SK-N-SH (cell line): ENCODE results near the gene SULT1C2. TPM values are rescaled to one million over a fixed set of nuclear protein-coding genes. Genes with fewer than 3 reads are reported as not detected.

ENCODE experiments used
- CTCF ChIA-PET: fragments of 300-600, 350-600 bp; formaldehyde crosslinking; extraction: SDS; loops from one replicate; lab custom pipeline; 2021; lab: Yijun Ruan, JAX
- POLR2A ChIA-PET: fragments of 350-600 bp; sonication (Branson Sonifier 250); formaldehyde crosslinking; extraction: SDS; loops from one replicate; lab custom pipeline; 2020; ENCODE audit warnings: antibody characterized with exemption, inconsistent platforms; lab: Yijun Ruan, JAX
- DNase-seq: peaks from one replicate; pipeline ENCODE4 v3.0.0; 2012
- H2AFZ ChIP-seq: fragments of 200-600 bp; sonication (generic); 2 replicates; pipeline ENCODE4 v1.8.1; 2016; ENCODE audit warnings: antibody characterized with exemption, mild to moderate bottlenecking, low read depth
- H3F3A ChIP-seq: fragments of 200-600 bp; sonication (generic); replicated peaks from 2 replicates; pipeline ENCODE3; 2016; ENCODE audit warnings: antibody characterized with exemption, mild to moderate bottlenecking; ENCODE audit not compliant: insufficient read depth
- H3K27ac ChIP-seq, 2 experiments: fragments of 200-500 bp in 1 of 2; fragments of 200-600 bp in 1 of 2; sonication (Bioruptor generic) in 1 of 2; sonication (generic), shearing (Covaris generic) in 1 of 2; 2 replicates each; pipeline versions ENCODE4 v1.5.1 to v1.6.1; 2014 to 2016; ENCODE audit warnings: low read depth in 2 of 2, inconsistent platforms in 1 of 2, low read length in 1 of 2, mild to moderate bottlenecking in 1 of 2, mixed read lengths in 1 of 2
- H3K27me3 ChIP-seq: fragments of 200-600 bp; sonication (generic), shearing (Covaris generic); 2 replicates; pipeline ENCODE4 v1.6.1; 2016; ENCODE audit warnings: mixed run types; ENCODE audit not compliant: insufficient read depth
- H3K36me3 ChIP-seq, 2 experiments: fragments of 200-500 bp in 1 of 2; fragments of 200-600 bp in 1 of 2; sonication (Bioruptor generic) in 1 of 2; sonication (generic) in 1 of 2; replicated peaks in 1 of 2; 2 replicates each; pipeline versions ENCODE3 to v1.5.1; 2014 to 2016; ENCODE audit warnings: low read length in 1 of 2, mild to moderate bottlenecking in 1 of 2; ENCODE audit not compliant: insufficient read depth in 2 of 2, control insufficient read depth in 1 of 2
- H3K4me1 ChIP-seq, 2 experiments: fragments of 200-500 bp in 1 of 2; fragments of 200-600 bp in 1 of 2; sonication (Bioruptor generic) in 1 of 2; sonication (generic), shearing (Covaris generic) in 1 of 2; 2 replicates each; pipeline versions ENCODE4 v1.5.1 to v1.6.1; 2014 to 2016; ENCODE audit warnings: low read depth in 1 of 2, low read length in 1 of 2, mixed run types in 1 of 2; ENCODE audit not compliant: insufficient read depth in 2 of 2, control insufficient read depth in 1 of 2
- H3K4me2 ChIP-seq: fragments of 200-600 bp; sonication (generic), shearing (Covaris generic); 2 replicates; pipeline ENCODE4 v1.6.1; 2017; ENCODE audit warnings: mixed run types
- H3K4me3 ChIP-seq, 2 experiments: fragments of 200-500 bp in 1 of 2; fragments of 200-600 bp in 1 of 2; sonication (Bioruptor generic) in 1 of 2; sonication (generic), shearing (Covaris generic) in 1 of 2; 2 replicates each; pipeline versions ENCODE4 v1.5.1 to v1.8.1; 2014 to 2016; ENCODE audit warnings: low read depth in 2 of 2, inconsistent platforms in 1 of 2, low read length in 1 of 2, mild to moderate bottlenecking in 1 of 2, mixed read lengths in 1 of 2, moderate library complexity in 1 of 2
- H3K79me2 ChIP-seq: fragments of 200-600 bp; sonication (generic); 2 replicates; pipeline ENCODE4 v1.8.1; 2017; ENCODE audit warnings: mild to moderate bottlenecking; ENCODE audit not compliant: insufficient read depth
- H3K9ac ChIP-seq: fragments of 200-600 bp; sonication (generic); 2 replicates; pipeline ENCODE4 v1.6.1; 2017; ENCODE audit warnings: mixed run types
- H3K9me2 ChIP-seq: fragments of 200-600 bp; sonication (generic); 2 replicates; pipeline ENCODE4 v1.6.1; 2017; ENCODE audit warnings: mixed run types
- H3K9me3 ChIP-seq: fragments of 200-600 bp; sonication (generic); 2 replicates; pipeline ENCODE4 v1.6.1; 2017; ENCODE audit warnings: mixed run types, mild to moderate bottlenecking, moderate library complexity
- H4K20me1 ChIP-seq: fragments of 200-600 bp; sonication (generic); 2 replicates; pipeline ENCODE4 v1.6.1; 2017; ENCODE audit warnings: mild to moderate bottlenecking, mixed run types; ENCODE audit not compliant: insufficient read depth
- CHD2 ChIP-seq: fragments of 150-350 bp; IDR thresholded peaks from 2 replicates; pipeline ENCODE4 v1.6.1; 2018; ENCODE audit warnings: low read length; ENCODE audit not compliant: partially characterized antibody
- ELF1 ChIP-seq: IDR thresholded peaks from 2 replicates; pipeline ENCODE4 v1.4.0; 2012
- FOXJ3 ChIP-seq: sonication (generic); formaldehyde crosslinking; IDR thresholded peaks from 2 replicates; pipeline ENCODE4 v1.5.1; 2020; ENCODE audit warnings: mild to moderate bottlenecking, missing genetic modification reagents
- FOXM1 ChIP-seq: IDR thresholded peaks from 2 replicates; pipeline ENCODE4 v1.4.0; 2012; ENCODE audit warnings: low read depth, mild to moderate bottlenecking
- JUND ChIP-seq: IDR thresholded peaks from 2 replicates; pipeline ENCODE4 v1.4.0; 2012
- MXI1 ChIP-seq: IDR thresholded peaks from 2 replicates; pipeline ENCODE4 v1.6.1; 2012; ENCODE audit warnings: mild to moderate bottlenecking, low read depth, low read length, improper control_type of control experiment
- NFIC ChIP-seq: IDR thresholded peaks from 2 replicates; pipeline ENCODE4 v1.4.0; 2012; ENCODE audit warnings: borderline replicate concordance
- POLR2AphosphoS5 ChIP-seq: IDR thresholded peaks from 2 replicates; pipeline ENCODE4 v1.6.1; 2012; ENCODE audit warnings: low read depth, low read length
- RAD21 ChIP-seq: IDR thresholded peaks from 2 replicates; pipeline ENCODE4 v1.6.1; 2012; ENCODE audit warnings: mild to moderate bottlenecking, low read length
- RCOR1 ChIP-seq: fragments of 150-350 bp; IDR thresholded peaks from 2 replicates; pipeline ENCODE4 v1.6.1; 2017; ENCODE audit warnings: antibody characterized with exemption, low read length
- RFX5 ChIP-seq: IDR thresholded peaks from 2 replicates; pipeline ENCODE4 v1.6.1; 2012; ENCODE audit warnings: mild to moderate bottlenecking, improper control_type of control experiment, low read length
- RXRA ChIP-seq: IDR thresholded peaks from 2 replicates; pipeline ENCODE4 v1.4.0; 2012; ENCODE audit warnings: low read depth, mild to moderate bottlenecking, borderline replicate concordance
- SIN3A ChIP-seq: IDR thresholded peaks from 2 replicates; pipeline ENCODE4 v1.6.1; 2012; ENCODE audit warnings: low read depth, mild to moderate bottlenecking, low read length, moderate library complexity, borderline replicate concordance
- SMC3 ChIP-seq: IDR thresholded peaks from 2 replicates; pipeline ENCODE4 v1.6.1; 2012; ENCODE audit warnings: low read depth, low read length, improper control_type of control experiment
- TCF12 ChIP-seq: IDR thresholded peaks from 2 replicates; pipeline ENCODE4 v1.4.0; 2012
- YY1 ChIP-seq: IDR thresholded peaks from 2 replicates; pipeline ENCODE4 v1.4.0; 2012; ENCODE audit warnings: low read depth, mild to moderate bottlenecking
- WGBS: methylation state at CpG from one replicate; pipeline ENCODE4 v1.1.6; 2017; ENCODE audit warnings: low lambda C conversion rate; 5-methylcytosine and 5-hydroxymethylcytosine counted together
- polyA plus RNA-seq, 3 experiments: library from polyadenylated mRNA; depleted of rRNA; stranded (reverse); fragments of >200 nt; gene quantifications; 2 replicates each; pipeline ENCODE4 v1.2.3, GENCODE V29; 2012
- TF ChIP-seq, protein P1 (sequence below): fragments of 150-350 bp; IDR thresholded peaks from 2 replicates; pipeline ENCODE4 v1.6.1; 2016; ENCODE audit warnings: mild to moderate bottlenecking, low read depth, low read length
- TF ChIP-seq, protein P2 (sequence below): IDR thresholded peaks from 2 replicates; pipeline ENCODE4 v1.4.0; 2012; ENCODE audit warnings: low read depth, borderline replicate concordance
- TF ChIP-seq, protein P3 (sequence below): IDR thresholded peaks from 2 replicates; pipeline ENCODE4 v1.4.0; 2012; ENCODE audit warnings: low read depth, borderline replicate concordance
- TF ChIP-seq, protein P4 (sequence below): fragments of 200-600 bp; sonication (generic); IDR thresholded peaks from 2 replicates; pipeline ENCODE4 v1.6.1; 2017; ENCODE audit warnings: antibody characterized with exemption, mild to moderate bottlenecking, moderate library complexity

The SULT1C2 gene
- polyA plus RNA-seq, 1 of the 3 experiments (the other 2 are of a cell fraction) = not detected

DNA sequence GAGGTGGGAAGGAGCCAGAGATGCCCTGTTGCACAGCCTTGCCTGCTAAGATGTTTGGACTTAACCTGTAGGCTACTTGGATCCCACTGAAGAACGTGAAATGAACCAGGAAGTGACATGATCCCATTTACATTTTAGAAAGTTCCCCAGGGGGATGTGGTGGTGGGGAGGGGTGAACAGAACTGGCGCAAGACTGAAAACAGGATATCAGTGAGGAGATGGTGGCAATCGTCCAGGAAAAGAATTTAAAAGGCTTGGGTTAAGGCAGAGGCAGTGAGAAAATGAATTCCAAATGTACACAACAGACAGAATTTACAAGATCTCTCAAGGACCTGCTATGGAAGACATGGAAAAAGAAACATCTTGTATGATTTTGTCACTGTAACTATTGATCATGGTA is 42.3 kb downstream of the SULT1C2 start:
- CTCF ChIA-PET = no interaction called here
- TF ChIP-seq, protein P1, sequence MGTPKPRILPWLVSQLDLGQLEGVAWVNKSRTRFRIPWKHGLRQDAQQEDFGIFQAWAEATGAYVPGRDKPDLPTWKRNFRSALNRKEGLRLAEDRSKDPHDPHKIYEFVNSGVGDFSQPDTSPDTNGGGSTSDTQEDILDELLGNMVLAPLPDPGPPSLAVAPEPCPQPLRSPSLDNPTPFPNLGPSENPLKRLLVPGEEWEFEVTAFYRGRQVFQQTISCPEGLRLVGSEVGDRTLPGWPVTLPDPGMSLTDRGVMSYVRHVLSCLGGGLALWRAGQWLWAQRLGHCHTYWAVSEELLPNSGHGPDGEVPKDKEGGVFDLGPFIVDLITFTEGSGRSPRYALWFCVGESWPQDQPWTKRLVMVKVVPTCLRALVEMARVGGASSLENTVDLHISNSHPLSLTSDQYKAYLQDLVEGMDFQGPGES = no peak
- no peak for TF ChIP-seq JUND
- no peak for TF ChIP-seq RAD21
- no peak for TF ChIP-seq CHD2
- no peak for TF ChIP-seq RCOR1
- no peak for TF ChIP-seq FOXM1
- TF ChIP-seq, protein P2, sequence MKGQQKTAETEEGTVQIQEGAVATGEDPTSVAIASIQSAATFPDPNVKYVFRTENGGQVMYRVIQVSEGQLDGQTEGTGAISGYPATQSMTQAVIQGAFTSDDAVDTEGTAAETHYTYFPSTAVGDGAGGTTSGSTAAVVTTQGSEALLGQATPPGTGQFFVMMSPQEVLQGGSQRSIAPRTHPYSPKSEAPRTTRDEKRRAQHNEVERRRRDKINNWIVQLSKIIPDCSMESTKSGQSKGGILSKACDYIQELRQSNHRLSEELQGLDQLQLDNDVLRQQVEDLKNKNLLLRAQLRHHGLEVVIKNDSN = no peak
- no peak for TF ChIP-seq SIN3A
- TF ChIP-seq, all 33 proteins: peak for 0
- no peak overlapping the region for H2AFZ ChIP-seq

DNA sequence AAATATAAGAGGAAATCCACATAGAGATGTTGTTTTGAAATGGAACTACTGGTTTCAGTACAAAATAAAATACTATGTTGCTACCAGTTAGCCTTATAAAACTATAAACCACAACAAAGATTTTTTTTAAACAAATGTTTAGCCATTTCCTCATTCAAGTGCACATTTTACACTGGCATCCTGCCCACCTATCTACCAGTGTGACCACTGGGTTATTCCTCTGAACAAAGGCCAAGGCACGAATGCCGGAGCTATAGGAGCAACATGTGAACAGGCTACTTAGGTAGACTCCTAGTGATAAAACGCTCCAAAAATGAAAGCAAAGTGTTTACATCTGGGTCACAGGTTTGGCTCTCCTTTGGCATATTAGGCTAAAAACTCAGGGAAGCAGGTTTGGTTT is 57.3 kb downstream of the SULT1C2 start:
- WGBS = 90% methylated on average over 3 of the region's 3 CpGs
- H3K79me2 ChIP-seq = no peaks in the 10 kb centered on the region
- no peaks in the 10 kb centered on the region for H3K9me2 ChIP-seq
- H2AFZ ChIP-seq = no peak overlapping the region
- ChIA-PET POLR2A (no interaction called here), CTCF (interaction anchor here (0.9 to 1.5 kb wide), 3 partner anchors 238 to 290 kb away, joined by 3 to 6 read pairs (median 4); no protein-coding TSS in a partner anchor)
- no peaks in the 10 kb centered on the region for H3K36me3 ChIP-seq
- H4K20me1 ChIP-seq = no peaks in the 10 kb centered on the region
- no peak for DNase-seq
- no peaks in the 10 kb centered on the region for H3K9me3 ChIP-seq
- no peak for TF ChIP-seq POLR2AphosphoS5
- no peak for TF ChIP-seq TCF12
- no peak for TF ChIP-seq SMC3
- TF ChIP-seq FOXM1 = no peak
- no peak for TF ChIP-seq MXI1
- no peak overlapping the region for H3K4me3 ChIP-seq
- no peaks in the 10 kb centered on the region; a peak in 1 of 4 replicates for H3K4me1 ChIP-seq
- no peaks in the 10 kb centered on the region for H3K27me3 ChIP-seq
- no peak overlapping the region for H3K4me2 ChIP-seq
- no peaks in the 10 kb centered on the region for H3F3A ChIP-seq
- no peak overlapping the region for H3K9ac ChIP-seq
- H3K27ac ChIP-seq = no peak overlapping the region

More for the DNA sequence above, 42.3 kb downstream of the SULT1C2 start:
- Histone ChIP-seq H3F3A (no peaks in the 10 kb centered on the region), H3K79me2 (no peaks in the 10 kb centered on the region), H3K9me3 (no peaks in the 10 kb centered on the region), H3K9ac (no peak overlapping the region), H4K20me1 (no peaks in the 10 kb centered on the region), H3K4me2 (no peak overlapping the region), H3K4me3 (no peak overlapping the region), H3K27ac (no peak overlapping the region; a peak in 1 of 4 replicates), H3K9me2 (no peaks in the 10 kb centered on the region), H3K27me3 (no peaks in the 10 kb centered on the region), H3K36me3 (no peaks in the 10 kb centered on the region), H3K4me1 (peaks cover 0 to 3% of the 10 kb centered on the region in 2 experiments; a peak in 1 of 4 replicates)
- 40% methylated on average over 3 of the region's 3 CpGs for WGBS
- POLR2A ChIA-PET = no interaction called here
- no peak for DNase-seq

DNA sequence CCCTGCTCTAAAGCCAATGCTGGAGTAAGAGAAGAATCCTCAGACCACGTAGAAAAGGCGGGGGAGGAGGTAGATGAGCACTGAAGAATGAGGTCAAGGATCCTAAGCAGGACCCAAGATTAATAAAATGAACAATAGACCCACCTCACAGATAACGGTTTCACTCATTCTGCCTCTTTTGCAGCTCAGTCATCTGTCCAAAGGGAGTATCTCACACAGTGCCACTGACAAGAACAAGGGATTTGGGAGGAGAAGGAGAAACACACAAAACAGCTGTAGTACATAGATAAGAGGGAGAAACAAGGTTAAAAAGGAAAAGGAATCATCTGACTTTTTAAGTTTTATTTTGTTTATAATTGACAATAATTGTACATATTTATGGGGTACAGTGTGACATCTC is 58.1 kb downstream of the SULT1C2 start:
- no peaks in the 10 kb centered on the region for H3K36me3 ChIP-seq
- H3K9me3 ChIP-seq = no peaks in the 10 kb centered on the region
- no peak for DNase-seq
- no peaks in the 10 kb centered on the region; a peak in 1 of 4 replicates for H3K4me1 ChIP-seq
- H3F3A ChIP-seq = no peaks in the 10 kb centered on the region
- 64% methylated on average over 3 of the region's 3 CpGs for WGBS
- no peak overlapping the region for H3K4me2 ChIP-seq
- no peaks in the 10 kb centered on the region for H3K79me2 ChIP-seq
- no peak overlapping the region for H3K9ac ChIP-seq
- POLR2A ChIA-PET = no interaction called here
- H3K27ac ChIP-seq = no peak overlapping the region
- no peaks in the 10 kb centered on the region for H3K27me3 ChIP-seq
- H4K20me1 ChIP-seq = no peaks in the 10 kb centered on the region
- no peak overlapping the region for H2AFZ ChIP-seq
- H3K4me3 ChIP-seq = no peak overlapping the region
- CTCF ChIA-PET = interaction anchor here (0.9 to 1.3 kb wide), 2 partner anchors 237 to 289 kb away, joined by 3 to 6 read pairs; no protein-coding TSS in a partner anchor
- no peaks in the 10 kb centered on the region for H3K9me2 ChIP-seq
- no peak for TF ChIP-seq RAD21
- no peak for TF ChIP-seq FOXJ3 (CRISPR knock-in tag)
- TF ChIP-seq, protein P3, sequence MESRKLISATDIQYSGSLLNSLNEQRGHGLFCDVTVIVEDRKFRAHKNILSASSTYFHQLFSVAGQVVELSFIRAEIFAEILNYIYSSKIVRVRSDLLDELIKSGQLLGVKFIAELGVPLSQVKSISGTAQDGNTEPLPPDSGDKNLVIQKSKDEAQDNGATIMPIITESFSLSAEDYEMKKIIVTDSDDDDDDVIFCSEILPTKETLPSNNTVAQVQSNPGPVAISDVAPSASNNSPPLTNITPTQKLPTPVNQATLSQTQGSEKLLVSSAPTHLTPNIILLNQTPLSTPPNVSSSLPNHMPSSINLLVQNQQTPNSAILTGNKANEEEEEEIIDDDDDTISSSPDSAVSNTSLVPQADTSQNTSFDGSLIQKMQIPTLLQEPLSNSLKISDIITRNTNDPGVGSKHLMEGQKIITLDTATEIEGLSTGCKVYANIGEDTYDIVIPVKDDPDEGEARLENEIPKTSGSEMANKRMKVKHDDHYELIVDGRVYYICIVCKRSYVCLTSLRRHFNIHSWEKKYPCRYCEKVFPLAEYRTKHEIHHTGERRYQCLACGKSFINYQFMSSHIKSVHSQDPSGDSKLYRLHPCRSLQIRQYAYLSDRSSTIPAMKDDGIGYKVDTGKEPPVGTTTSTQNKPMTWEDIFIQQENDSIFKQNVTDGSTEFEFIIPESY = no peak
- no peak for TF ChIP-seq MXI1
- no peak for TF ChIP-seq RFX5
- no peak for TF ChIP-seq NFIC
- TF ChIP-seq POLR2AphosphoS5 = no peak
- TF ChIP-seq RXRA = no peak
- no peak for TF ChIP-seq YY1
- no peak for TF ChIP-seq ELF1
- TF ChIP-seq, protein P4, sequence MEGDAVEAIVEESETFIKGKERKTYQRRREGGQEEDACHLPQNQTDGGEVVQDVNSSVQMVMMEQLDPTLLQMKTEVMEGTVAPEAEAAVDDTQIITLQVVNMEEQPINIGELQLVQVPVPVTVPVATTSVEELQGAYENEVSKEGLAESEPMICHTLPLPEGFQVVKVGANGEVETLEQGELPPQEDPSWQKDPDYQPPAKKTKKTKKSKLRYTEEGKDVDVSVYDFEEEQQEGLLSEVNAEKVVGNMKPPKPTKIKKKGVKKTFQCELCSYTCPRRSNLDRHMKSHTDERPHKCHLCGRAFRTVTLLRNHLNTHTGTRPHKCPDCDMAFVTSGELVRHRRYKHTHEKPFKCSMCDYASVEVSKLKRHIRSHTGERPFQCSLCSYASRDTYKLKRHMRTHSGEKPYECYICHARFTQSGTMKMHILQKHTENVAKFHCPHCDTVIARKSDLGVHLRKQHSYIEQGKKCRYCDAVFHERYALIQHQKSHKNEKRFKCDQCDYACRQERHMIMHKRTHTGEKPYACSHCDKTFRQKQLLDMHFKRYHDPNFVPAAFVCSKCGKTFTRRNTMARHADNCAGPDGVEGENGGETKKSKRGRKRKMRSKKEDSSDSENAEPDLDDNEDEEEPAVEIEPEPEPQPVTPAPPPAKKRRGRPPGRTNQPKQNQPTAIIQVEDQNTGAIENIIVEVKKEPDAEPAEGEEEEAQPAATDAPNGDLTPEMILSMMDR = no peak
